ENCODE measurements around the gene EMC8. TPM values are rescaled to one million over a fixed set of nuclear protein-coding genes. Genes with fewer than 3 reads are reported as not detected.
A peak's percentile ranks its signal among the peaks of the same experiment; 100 is the strongest.

The EMC8 gene
- total RNA-seq, 1 experiment from 2014 or later: 158 TPM

DNA sequence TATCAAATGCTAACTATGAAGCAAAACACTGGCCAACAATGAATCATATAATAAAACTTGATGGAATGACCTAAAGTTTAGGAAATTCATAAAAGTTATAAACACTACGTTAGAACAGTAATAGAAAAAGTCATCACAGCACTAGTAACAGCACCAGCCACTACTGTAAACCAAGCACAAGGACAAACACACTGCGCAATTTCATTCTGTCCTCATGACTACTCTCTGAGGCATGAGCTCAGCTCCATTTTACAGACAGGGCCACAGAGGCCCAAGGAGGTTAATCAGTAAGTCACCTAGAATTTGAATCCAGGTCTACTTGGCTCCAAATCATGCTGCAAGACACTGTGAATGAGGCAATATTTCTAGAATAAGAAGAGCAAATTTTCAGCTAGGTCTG, 13.4 kb downstream of the EMC8 start:
- no peak for DNase-seq (ENCODE audit: low read depth)

DNA sequence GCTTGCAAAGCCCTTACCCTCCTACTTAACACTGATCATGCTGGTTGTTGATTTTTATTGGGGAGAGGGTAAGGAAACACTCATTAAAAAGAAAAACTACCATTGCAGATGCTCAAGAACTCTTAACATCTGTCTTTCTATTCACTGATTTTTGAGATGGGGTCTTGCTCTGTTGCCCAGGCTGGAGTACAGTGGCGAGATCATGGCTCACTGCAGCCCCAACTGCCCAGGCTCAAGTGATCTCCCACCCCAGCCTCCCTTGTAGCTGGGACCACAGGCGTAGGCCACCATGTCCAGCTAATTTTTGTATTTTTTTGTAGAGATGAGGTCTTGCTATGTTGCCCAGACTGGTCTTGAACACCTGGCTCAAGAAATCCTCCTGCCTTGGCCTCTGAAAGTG, 14.5 kb downstream of the EMC8 start:
- DNase-seq (ENCODE audit: low read depth): no peak

DNA sequence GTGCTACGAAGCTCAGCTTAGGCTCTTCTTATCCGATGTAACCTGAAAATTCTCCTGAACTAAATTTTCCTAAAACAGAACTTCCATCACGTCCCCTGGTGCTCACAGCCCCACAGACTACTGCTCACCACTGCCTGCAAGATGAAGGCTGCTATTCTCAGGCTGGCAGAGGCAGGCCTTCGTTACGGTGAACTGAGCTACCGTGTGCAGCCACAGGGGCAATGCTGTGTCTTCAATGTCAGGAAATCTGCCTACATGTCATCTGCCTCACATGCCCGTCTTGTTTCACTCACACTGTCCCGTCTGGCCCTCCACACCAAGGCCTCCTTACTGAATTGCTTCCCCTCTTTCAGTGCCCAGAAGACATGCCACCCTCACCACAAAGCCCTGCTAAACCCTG, 15.9 kb downstream of the EMC8 start:
- DNase-seq (ENCODE audit: low read depth): no peak

DNA sequence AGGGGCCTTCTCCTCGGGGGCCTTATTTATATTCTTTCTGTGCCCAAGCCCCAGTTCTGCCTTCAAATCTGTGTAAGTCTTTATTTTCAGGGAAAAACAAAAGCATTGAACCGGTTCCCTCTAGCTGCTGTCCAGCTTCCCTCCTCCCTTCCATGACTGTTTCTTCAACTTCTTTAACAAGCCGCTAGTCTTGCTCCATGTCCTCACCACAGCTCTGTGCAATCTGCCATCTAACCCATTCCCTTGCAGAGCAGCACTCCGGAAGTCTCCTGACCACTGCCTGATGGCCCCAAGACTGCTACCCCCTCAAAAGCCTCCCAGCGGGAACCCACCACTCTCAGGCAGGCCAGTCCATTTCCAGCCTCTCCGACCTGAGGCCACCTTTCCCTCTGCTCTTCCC, 16.9 kb downstream of the EMC8 start:
- no peak for DNase-seq (ENCODE audit: low read depth)

DNA sequence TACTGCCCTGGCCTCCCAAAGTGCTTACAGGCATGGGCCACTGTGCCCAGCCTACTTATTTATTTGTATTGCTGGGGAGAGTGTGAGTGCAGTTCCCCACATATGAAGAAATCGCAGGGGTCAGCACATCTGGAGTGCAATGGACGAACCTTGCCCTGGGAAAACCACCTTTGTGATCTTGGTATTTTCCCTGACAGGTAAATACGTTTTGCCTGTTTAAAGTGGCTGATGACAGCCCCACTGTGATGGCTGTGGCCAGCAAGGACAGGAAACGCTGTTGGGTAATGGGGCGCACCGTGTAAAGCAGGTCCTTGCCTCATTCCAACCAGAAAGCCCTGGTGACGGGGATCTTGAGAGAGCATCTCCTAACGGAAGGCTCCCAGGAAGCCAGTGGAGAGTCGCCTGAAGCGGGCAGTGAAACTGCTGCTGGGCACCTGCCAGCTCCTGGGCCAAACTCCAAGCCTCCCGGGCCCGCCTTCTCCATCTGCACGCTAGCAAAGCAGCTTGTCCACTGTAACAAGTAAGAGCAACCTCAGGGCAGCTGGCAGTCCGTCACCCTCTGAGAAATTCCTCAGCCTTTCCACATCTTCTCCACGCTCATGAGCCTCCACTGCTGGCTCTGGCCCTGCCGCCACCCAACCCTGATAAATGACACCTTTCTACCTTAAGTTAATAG, 17.5 kb downstream of the EMC8 start:
- DNase-seq (ENCODE audit: low read depth): no peak

DNA sequence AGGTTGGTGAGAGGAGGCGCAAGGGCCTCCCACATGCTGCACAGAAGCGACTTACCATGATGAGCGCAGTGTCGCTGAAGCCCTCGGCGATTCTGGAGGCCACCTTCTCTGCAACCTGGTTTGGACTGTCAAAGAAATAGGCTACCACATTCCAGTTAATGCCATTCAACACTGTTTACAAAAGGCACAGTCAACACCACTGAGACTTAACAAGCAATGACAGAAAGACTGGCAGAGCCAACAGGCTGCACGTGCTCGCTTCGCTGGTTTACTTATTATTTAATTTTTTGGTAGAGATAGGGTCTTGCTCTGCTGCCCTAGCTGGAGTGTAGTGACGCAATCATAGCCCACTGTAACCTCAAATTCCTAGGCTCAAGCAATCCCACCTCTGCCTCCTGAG, 18.2 kb downstream of the EMC8 start:
- no peak for DNase-seq (ENCODE audit: low read depth)

DNA sequence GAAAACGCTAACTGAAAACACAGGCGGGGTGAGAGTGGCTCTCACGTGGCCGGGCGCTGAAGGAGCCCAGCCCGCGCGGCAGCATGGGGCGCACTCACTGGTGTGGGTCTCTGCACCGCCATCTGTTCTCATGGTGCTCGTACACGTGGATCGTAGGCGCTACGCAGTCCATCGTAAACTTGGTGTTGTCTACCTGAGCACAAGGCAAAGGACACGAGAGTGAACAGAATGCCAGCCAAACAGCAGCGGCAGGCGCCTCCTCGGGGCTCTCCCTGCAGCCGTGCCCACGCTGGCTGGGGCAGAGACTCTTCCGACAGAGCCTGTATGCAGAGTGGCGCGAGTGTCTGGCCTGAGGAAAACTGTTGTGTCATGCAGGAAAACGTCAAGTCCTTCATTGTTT, 19.1 kb downstream of the EMC8 start:
- DNase-seq (ENCODE audit: low read depth): no peak

DNA sequence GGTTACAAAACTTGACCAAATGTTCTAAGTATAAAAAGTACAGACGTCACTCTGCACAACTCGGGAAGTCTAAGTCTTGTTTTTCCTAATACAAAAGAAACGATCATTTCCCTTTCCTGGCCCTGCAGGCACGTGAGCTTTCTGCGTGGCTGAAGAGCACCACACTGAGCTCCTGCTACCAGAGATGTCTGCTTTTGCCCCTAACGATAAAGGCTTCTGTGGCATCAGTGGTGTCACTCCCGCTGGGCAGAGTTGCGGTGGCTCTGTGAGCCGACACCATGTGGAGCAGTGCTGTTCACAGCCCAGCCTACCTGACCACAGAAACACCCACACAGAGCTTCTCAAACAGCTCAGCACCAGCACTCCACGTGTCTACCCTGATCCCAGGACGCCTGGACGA, 20.5 kb downstream of the EMC8 start:
- no peak for DNase-seq (ENCODE audit: low read depth)

DNA sequence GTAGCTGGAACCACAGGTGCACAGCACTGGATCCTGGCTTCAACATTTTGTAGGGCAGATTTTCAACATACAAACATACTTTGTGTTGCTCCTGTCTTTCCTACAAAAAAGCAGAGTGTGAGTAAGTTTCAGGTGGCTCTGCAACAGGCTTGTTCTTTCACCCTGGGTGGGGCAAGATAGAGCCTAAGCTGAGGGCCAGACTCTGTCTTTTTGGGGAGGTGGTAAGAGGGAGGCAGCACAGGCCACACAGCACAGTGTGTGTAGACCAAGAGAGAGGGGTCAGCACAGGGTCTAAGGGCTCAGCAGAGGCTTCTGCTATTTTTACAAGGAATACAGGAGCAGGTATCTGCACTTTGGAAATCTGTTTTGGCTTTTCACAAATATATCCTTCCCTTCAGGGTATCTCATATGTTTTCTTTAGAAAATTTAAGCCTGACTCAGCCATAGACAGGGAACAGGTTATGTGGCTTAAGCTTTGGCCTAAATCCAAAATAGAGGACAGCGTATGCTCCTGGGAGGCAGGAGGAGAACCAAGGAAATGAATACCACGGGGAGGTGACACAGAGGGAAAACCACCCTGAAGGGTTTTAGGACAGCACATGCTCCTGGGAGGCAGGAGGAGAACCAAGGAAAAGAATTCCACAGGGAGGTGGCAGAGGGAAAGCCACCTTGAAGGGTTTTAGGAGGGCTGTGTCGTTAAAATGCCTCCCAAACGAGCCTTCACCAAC, 21.6 kb downstream of the EMC8 start:
- peak; percentile 67 for DNase-seq (ENCODE audit: low read depth)

DNA sequence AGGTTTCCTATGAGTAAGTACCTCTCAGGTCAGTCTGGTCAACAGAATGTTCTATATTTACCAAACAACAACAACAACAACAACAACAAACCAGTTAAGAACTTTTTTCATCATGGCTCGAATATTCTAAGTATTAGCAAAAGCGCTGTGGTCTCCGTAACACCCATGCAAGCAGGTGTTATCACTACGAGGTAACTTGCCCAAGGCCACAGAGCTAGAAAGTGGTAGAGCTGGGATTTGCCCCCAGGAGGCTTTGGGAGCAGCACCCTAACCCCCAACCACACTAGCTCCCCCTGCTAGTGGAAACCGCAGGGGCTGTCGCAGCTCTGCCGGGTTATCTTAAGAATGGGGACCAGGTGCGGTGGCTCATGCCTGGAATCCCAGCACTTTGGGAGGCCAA, 24.5 kb downstream of the EMC8 start:
- no peak for DNase-seq (ENCODE audit: low read depth)

DNA sequence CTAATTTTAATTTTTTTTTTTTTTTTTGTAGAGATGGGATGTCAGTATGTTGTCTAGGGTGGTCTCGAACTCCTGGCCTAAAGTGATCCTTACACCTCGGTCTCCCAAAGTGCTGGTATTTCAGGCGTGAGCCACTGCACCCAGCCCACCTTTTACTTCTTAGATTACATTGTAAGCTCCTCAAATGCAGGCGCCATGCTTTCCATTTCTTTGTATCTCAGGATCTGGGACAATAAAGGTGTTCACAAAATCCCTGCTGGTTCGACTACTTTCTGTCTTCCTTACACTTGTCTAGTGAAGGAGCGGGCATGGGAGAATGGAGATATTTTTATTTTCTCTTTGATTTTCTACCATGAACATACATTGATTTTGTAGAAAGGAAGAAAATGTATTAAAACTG, 25.2 kb downstream of the EMC8 start:
- no peak for DNase-seq (ENCODE audit: low read depth)

DNA sequence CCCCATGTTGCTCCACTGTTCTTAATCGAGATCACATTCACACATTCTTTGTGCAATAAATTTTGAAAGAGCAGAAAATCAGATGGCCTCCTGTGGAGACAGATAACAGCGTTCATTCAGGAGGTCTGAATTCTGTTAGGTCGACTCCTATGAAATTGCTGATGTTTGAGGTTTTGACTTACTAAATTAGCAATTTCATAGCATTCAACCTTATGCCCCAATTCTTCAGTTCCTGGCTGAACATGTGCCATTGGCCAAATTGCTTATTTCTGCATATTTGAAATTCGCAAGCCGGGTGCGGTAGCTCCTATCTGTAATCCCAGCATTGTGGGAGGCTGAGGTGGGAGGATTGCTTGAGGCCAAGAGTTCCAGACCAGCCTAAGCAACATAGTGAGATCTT, 26.3 kb downstream of the EMC8 start:
- DNase-seq (ENCODE audit: low read depth): no peak

DNA sequence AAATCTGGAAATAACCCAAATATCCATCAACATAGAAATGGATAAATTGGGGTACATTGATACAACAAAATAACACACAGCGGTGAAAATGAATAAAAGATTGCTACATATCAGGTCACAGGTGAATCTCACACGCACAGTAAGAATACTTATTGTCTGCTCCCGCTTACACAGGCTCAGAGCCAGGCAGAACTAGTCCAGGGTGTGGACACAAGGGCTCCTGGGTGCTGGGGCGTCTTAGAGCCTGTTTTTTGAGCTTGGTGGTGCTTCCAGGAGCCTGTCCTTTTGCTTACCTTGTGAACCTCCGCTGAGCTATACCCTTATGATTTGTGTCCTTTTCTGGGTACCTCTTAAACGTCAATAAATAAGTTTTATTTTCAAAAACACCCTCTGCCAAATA, 28.6 kb downstream of the EMC8 start:
- no peak for DNase-seq (ENCODE audit: low read depth)

DNA sequence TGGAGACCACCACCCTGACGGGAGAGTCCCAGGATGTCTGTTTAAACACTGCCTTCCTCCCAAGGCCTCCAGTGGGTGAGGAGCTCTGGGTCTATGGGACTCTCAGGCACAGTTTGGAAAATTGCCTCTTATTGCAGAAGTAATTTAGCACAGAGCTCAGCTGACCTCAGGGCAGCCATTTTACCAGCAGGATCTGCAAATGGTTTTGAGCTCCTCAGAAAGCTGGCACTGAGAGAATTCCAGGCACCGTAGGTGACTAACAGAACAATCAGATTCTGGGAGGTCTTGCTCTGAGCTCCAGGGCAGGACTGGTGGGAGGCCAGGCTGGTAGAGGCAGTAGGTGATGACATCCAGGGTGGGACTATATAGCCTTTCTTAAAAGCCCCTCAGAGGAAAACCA, 31.1 kb downstream of the EMC8 start:
- no peak for DNase-seq (ENCODE audit: low read depth)

DNA sequence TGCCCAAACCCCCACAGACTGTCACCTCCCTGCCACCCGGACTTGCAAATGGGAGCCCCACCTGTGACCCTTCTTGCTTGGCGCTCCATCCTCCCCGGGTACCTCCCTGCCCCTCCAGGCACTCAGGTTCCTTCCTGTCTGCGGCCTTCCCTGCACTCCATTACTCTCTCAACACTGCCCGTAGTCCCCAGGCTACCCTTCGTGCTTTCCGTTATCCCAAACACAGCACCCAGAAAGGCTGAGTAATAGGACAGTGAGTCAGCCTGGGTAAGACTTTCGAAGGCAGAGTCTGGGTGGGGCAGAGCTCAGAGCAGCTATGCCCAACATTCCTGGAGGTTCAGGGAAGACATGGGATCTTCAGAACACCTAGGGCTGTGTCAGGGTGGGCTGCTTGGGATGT, 31.8 kb downstream of the EMC8 start:
- peak; percentile 92 for DNase-seq (ENCODE audit: low read depth)

DNA sequence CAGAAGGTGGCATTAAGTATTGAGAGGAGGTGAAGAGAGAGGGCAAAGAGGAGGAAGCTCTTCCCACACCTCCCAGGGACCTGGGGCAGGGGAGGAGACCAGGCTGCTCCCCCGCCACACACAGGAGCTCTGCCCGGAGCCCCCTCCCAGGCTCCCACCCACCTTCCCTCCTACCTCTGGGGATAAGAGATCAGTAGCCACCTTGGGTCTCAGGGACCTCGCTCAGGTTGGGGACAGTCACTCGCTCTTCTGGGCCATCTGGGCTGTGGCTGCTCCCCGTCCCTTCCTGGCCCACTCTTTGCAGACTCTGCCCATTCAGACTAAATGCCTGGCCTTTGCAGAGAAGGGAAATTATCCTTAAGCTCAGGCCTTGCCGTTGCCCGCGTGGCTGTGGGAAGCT, 33.6 kb downstream of the EMC8 start:
- no peak for DNase-seq (ENCODE audit: low read depth)

DNA sequence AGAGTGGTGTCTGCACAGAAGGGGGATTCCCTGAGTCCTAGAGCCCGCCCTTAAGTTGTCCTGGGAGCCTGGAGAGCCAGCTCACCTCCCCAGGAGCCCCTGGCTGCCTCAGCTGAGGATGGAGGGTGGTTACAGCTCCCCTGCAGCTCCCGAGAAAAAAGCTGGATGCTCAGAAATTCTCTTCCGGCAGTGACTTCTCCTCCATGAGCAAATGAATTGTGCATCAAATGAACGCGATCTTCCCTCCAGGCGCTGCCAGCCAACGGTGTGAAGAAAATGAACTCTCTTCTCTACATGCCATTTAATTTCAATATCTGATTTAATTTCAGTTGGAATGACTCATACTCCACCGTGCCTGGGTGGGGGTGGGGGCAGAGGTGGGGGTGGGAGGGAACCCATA, 34.1 kb downstream of the EMC8 start:
- DNase-seq (ENCODE audit: low read depth): no peak

DNA sequence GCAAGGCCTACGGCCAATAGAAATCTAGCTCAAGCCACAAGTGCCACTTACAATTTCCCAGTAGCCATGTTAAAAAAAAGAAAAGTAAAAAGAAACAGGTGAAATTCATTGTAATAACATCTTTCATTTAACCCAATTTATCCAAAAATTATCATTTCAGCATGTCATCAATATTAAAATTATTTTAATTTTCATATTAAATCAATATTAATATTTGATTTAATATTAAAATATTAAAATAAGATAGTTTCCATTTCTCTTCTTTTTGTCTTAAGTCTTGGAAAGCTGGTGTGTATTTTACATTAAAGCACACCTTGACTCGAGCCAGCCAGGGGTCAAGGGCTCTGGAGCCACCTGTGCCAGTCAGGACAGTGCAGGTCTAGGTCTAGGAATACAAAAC, 35.7 kb downstream of the EMC8 start:
- DNase-seq (ENCODE audit: low read depth): no peak

DNA sequence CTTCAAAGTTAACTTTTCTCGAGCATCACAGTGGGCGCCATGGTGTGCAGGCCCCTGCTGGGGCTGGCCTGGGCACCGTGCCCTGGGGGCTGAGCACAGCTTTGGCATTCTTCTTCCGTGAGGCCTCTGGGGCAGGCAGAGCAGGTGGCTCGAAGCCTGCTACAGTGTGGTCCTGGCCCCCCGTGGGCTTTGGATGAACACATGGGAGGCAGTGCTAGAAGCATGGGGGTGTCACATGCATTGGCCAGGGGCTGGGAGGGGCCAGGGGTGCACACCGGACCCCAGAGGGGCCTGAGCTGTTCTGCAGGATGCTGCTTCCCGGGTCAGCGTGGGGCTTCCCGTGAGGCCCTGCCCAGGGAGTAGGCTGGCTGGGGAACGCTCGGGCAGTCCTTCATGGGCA, 36.4 kb downstream of the EMC8 start:
- DNase-seq (ENCODE audit: low read depth): no peak

DNA sequence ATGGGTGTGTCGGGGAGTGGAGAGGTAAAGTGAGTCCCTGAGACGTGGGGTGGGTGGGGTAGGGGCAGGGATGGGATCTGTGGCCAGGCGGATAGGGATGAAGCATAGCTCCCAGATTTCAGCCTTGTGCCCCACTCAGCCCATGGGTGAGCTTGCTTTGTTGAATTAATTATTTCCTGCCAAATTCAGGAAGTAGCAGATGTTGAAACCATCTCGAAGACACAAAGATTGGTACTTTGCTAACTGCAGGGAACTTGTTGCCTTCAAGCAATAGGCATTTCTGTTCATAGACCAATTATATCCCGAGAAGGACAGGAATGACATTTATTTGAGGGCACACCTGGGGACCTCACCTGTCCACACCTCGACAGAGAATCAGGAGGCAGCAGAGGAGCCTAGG, 37.5 kb downstream of the EMC8 start:
- no peak for DNase-seq (ENCODE audit: low read depth)

DNA sequence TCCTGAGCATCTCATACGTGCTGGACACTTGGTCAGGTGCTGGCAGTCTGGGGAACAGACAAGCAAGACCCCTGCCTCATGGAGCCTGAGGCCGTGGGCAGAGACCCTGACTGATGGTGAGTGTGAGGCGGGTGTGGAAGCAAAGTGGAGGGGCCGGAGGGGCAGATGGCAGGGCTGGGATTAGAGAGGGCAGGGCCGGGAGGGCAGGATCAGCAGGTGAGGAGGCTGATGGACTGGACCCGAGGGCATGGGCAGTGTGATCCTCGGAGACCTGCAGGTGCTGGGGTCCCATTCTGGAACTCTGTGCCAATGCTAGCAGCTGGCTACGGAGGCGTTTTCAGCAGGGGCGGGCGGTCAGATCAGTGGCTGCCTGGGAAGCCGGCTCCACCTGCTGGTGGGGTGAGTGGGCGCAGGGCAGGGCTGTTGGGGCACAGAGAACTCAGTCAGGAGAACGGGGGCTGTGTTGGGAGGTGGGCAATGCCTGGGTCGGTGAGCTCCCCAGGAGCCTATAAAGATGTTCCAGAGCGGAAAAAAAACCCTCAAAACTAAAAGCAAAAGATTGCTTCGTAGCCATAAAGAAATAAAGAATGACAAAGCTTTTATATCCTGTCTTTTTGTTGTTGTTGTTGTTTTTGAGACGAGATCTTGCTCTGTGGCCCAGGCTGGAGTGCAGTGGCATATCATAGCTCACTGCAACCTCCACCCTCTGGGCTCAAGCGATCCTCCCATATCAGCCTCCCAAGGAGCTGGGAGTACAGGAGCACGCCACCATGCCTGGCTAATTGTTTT, 39.5 kb downstream of the EMC8 start:
- no peak for DNase-seq (ENCODE audit: low read depth)

DNA sequence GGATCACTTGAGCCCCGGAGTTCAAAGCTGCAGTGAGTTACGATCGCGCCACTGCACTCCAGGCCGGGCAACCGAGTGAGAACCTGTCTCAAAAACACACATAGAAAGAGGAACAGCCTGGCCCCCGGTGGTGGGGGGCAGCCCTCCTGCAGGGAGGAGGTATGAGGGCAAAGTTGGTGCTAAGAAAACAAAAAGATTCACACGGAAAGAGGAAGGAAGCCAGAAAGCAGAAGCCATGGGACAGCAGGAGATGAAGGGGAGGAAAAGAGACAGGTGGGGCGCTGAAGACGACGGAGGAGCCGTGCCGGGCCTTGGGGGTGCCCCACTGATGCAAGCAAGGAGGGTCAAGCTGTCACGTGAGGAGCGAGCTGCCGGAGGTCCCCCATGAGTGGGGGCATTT, 40.2 kb downstream of the EMC8 start:
- no peak for DNase-seq (ENCODE audit: low read depth)
